CD4-positive, alpha-beta T cell treated with Interleukin-6 for 4 hours (primary cell): ENCODE measurements around the gene PRICKLE3.

Source experiments
- DNase-seq: peaks from one replicate; pipeline ENCODE4 v3.0.0-alpha.2; 2020; ENCODE audit warnings: mixed read lengths

PRICKLE3 gene

GRCh38 chrX:49186125-49187027 is at the start of gene PRICKLE3:
Gene PRICKLE3 (minus strand): TSS chrX:49186373. CDS start chrX:49186297, 76 bp downstream.
- DNase-seq = peak; percentile 86

GRCh38 chrX:49233887-49234555 is 47.8 kb upstream of the PRICKLE3 start:
- DNase-seq = no peak

- DNase-seq = no peak
Observed at GRCh38 chrX:49233176-49233575, 47.0 kb upstream of the PRICKLE3 start, which contains the start of gene CACNA1F. Gene CACNA1F (minus strand): TSS chrX:49233340. CDS start chrX:49233309, 31 bp downstream.

- no peak for DNase-seq
Observed at GRCh38 chrX:49232525-49232924, 46.4 kb upstream of the PRICKLE3 start.

GRCh38 chrX:49231333-49232000 is 45.3 kb upstream of the PRICKLE3 start:
- no peak for DNase-seq

- peak; percentile 71 for DNase-seq
Observed at GRCh38 chrX:49230500-49231232, 44.5 kb upstream of the PRICKLE3 start.

- no peak for DNase-seq
Observed at GRCh38 chrX:49228185-49228584, 42.0 kb upstream of the PRICKLE3 start.

GRCh38 chrX:49227726-49228125 is 41.6 kb upstream of the PRICKLE3 start:
- DNase-seq = no peak

- no peak for DNase-seq
Observed at GRCh38 chrX:49226946-49227345, 40.8 kb upstream of the PRICKLE3 start.

GRCh38 chrX:49225858-49226257 is 39.7 kb upstream of the PRICKLE3 start:
- DNase-seq = no peak

GRCh38 chrX:49221868-49222267 is 35.7 kb upstream of the PRICKLE3 start:
- DNase-seq = no peak

GRCh38 chrX:49220100-49220499 is 33.9 kb upstream of the PRICKLE3 start:
- no peak for DNase-seq

- no peak for DNase-seq
Observed at GRCh38 chrX:49214996-49215526, 28.9 kb upstream of the PRICKLE3 start.

- DNase-seq = no peak
Observed at GRCh38 chrX:49214416-49214815, 28.2 kb upstream of the PRICKLE3 start.

- no peak for DNase-seq
Observed at GRCh38 chrX:49212861-49213260, 26.7 kb upstream of the PRICKLE3 start.

GRCh38 chrX:49212209-49212608 is 26.0 kb upstream of the PRICKLE3 start:
- no peak for DNase-seq

- no peak for DNase-seq
Observed at GRCh38 chrX:49211074-49211473, 24.9 kb upstream of the PRICKLE3 start.

- DNase-seq = no peak
Observed at GRCh38 chrX:49210406-49210805, 24.2 kb upstream of the PRICKLE3 start.

GRCh38 chrX:49209434-49210251 is 23.5 kb upstream of the PRICKLE3 start:
- no peak for DNase-seq

GRCh38 chrX:49208399-49208798 is 22.2 kb upstream of the PRICKLE3 start:
- no peak for DNase-seq

- no peak for DNase-seq
Observed at GRCh38 chrX:49206543-49206942, 20.4 kb upstream of the PRICKLE3 start.
